Neuronal stem cell (in vitro differentiated cells): ENCODE data around the gene SFT2D1.
A peak's percentile ranks its signal among the peaks of the same experiment; 100 is the strongest.
"Not testable (repeated sequence)": the region's sequence is repeated elsewhere in the genome, so short reads cannot be mapped to it uniquely, and the experiment has no call there.

ENCODE experiments used
- DNase-seq: peaks from one replicate; pipeline ENCODE4 v3.0.0-alpha.2; 2013; ENCODE audit warnings: low spot score
- H2AFZ ChIP-seq: one replicate; pipeline ENCODE4 v1.6.1; 2013; ENCODE audit warnings: mild to moderate bottlenecking, low read length, inconsistent platforms
- H2AK5ac ChIP-seq: 2 replicates; pipeline ENCODE4 v1.6.1; 2013; ENCODE audit warnings: low read depth, mild to moderate bottlenecking, inconsistent platforms, low read length, moderate library complexity, mixed read lengths
- H2BK120ac ChIP-seq: 2 replicates; pipeline ENCODE4 v1.6.1; 2013; ENCODE audit warnings: low read depth, mild to moderate bottlenecking, inconsistent platforms, low read length, moderate library complexity, mixed read lengths
- H2BK12ac ChIP-seq: one replicate; pipeline ENCODE4 v1.6.1; 2013; ENCODE audit warnings: low read length, inconsistent platforms
- H2BK15ac ChIP-seq: 2 replicates; pipeline ENCODE4 v1.6.1; 2013; ENCODE audit warnings: mild to moderate bottlenecking, low read length, inconsistent platforms, mixed read lengths
- H2BK5ac ChIP-seq: one replicate; pipeline ENCODE4 v1.6.1; 2013; ENCODE audit warnings: inconsistent platforms, mild to moderate bottlenecking, low read length, moderate library complexity
- H3K14ac ChIP-seq: one replicate; pipeline ENCODE4 v1.6.1; 2013; ENCODE audit warnings: low read length, inconsistent platforms
- H3K18ac ChIP-seq: 2 replicates; pipeline ENCODE4 v1.6.1; 2013; ENCODE audit warnings: low read length, inconsistent platforms
- H3K23ac ChIP-seq: 2 replicates; pipeline ENCODE4 v1.6.1; 2013; ENCODE audit warnings: low read depth, mild to moderate bottlenecking, mixed read lengths, low read length, inconsistent platforms; ENCODE audit not compliant: poor library complexity
- H3K27ac ChIP-seq: replicated peaks from 3 replicates; pipeline ENCODE4 v1.5.1; 2013; ENCODE audit warnings: low read length, inconsistent platforms
- H3K27me3 ChIP-seq, 3 experiments: 2 replicates each; pipeline ENCODE4 v1.6.1; 2013; ENCODE audit warnings: low read length in 3 of 3, mild to moderate bottlenecking in 2 of 3, inconsistent platforms in 1 of 3, low read depth in 1 of 3, mixed read lengths in 1 of 3, moderate library complexity in 1 of 3; ENCODE audit not compliant: control insufficient read depth in 3 of 3, insufficient read depth in 3 of 3
- H3K36me3 ChIP-seq, 2 donors: replicated peaks in 1 of 2; 2 replicates each; pipeline ENCODE4 v1.6.1; 2013; ENCODE audit warnings: low read length in 2 of 2; ENCODE audit not compliant: control insufficient read depth in 2 of 2, insufficient read depth in 2 of 2
- H3K4ac ChIP-seq: 2 replicates; pipeline ENCODE4 v1.6.1; 2013; ENCODE audit warnings: inconsistent platforms, mild to moderate bottlenecking, low read length, moderate library complexity
- H3K4me1 ChIP-seq, 2 donors: 1 replicate in 1 of 2; 2 replicates in 1 of 2; pipeline ENCODE4 v1.6.1; 2013; ENCODE audit warnings: low read length in 2 of 2, low read depth in 1 of 2; ENCODE audit not compliant: control insufficient read depth in 2 of 2, insufficient read depth in 1 of 2
- H3K4me2 ChIP-seq: one replicate; pipeline ENCODE4 v1.6.1; 2013; ENCODE audit warnings: mild to moderate bottlenecking, low read length, inconsistent platforms; ENCODE audit not compliant: insufficient read depth, poor library complexity, severe bottlenecking
- H3K4me3 ChIP-seq, 2 donors: 2 replicates each; pipeline ENCODE4 v1.5.1; 2013; ENCODE audit warnings: low read length in 2 of 2, mild to moderate bottlenecking in 2 of 2, inconsistent platforms in 1 of 2, moderate library complexity in 1 of 2
- H3K79me1 ChIP-seq: one replicate; pipeline ENCODE4 v1.6.1; 2013; ENCODE audit warnings: low read depth, mild to moderate bottlenecking, inconsistent platforms, low read length, moderate library complexity
- H3K9ac ChIP-seq: one replicate; pipeline ENCODE4 v1.6.1; 2013; ENCODE audit warnings: mild to moderate bottlenecking, low read depth, low read length, inconsistent platforms; ENCODE audit not compliant: poor library complexity
- H3K9me3 ChIP-seq, 2 donors: replicated peaks in 1 of 2; 2 replicates each; pipeline versions ENCODE3 to v1.6.1; 2013; ENCODE audit warnings: low read length in 2 of 2, mild to moderate bottlenecking in 2 of 2, inconsistent platforms in 1 of 2, low read depth in 1 of 2, mixed read lengths in 1 of 2, moderate library complexity in 1 of 2; ENCODE audit not compliant: control insufficient read depth in 2 of 2, insufficient read depth in 1 of 2
- H4K8ac ChIP-seq: one replicate; pipeline ENCODE4 v1.6.1; 2013; ENCODE audit warnings: low read depth, mild to moderate bottlenecking, inconsistent platforms, low read length, moderate library complexity
- H4K91ac ChIP-seq: one replicate; pipeline ENCODE4 v1.6.1; 2013; ENCODE audit warnings: low read length, low read depth, mild to moderate bottlenecking, inconsistent platforms; ENCODE audit not compliant: poor library complexity
- WGBS, 2 donors: extraction: QIAGEN DNeasy Blood & Tissue Kit; methylation state at CpG; one replicate each; pipeline ENCODE4 v1.1.7; 2013; ENCODE audit warnings: missing lambda C conversion rate in 2 of 2, mixed read lengths in 1 of 2; ENCODE audit not compliant: insufficient read length in 2 of 2, insufficient replicate concordance in 1 of 2; ENCODE audit errors: extremely low coverage in 2 of 2; 5-methylcytosine and 5-hydroxymethylcytosine counted together

Gene SFT2D1

DNA sequence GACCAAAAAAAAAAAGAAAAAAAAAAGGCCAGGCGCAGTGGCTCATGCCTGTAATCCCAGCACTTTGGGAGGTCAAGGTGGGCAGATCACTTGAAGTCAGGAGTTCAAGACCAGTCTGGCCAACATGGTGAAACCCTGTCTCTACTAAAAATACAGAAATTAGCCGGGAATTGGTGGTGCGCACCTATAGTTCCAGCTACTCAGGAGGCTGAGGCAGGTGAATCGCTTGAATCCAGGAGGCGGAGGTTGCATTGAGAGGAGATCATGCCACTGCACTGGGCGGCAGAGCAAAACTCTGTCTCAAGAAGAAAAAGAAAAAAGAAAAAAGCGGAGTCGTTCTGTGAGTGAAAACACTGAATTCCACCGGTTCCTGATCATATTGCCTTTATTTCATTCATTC lies 44.8 kb upstream of the SFT2D1 start:
- H3K23ac ChIP-seq, H3K9me3 ChIP-seq, H3K4ac ChIP-seq, H2BK120ac ChIP-seq, H3K27ac ChIP-seq, H3K9ac ChIP-seq, H3K27me3 ChIP-seq, H3K36me3 ChIP-seq, H3K18ac ChIP-seq, H4K8ac ChIP-seq, H2AK5ac ChIP-seq, H2BK12ac ChIP-seq, H4K91ac ChIP-seq, H3K4me1 ChIP-seq, H2BK5ac ChIP-seq, H3K14ac ChIP-seq, H2AFZ ChIP-seq, H3K4me3 ChIP-seq, H2BK15ac ChIP-seq, H3K79me1 ChIP-seq, H3K4me2 ChIP-seq, DNase-seq: not testable (repeated sequence)
- no CpG with 5 or more reads among the region's 9 CpGs for WGBS, 2 donors

DNA sequence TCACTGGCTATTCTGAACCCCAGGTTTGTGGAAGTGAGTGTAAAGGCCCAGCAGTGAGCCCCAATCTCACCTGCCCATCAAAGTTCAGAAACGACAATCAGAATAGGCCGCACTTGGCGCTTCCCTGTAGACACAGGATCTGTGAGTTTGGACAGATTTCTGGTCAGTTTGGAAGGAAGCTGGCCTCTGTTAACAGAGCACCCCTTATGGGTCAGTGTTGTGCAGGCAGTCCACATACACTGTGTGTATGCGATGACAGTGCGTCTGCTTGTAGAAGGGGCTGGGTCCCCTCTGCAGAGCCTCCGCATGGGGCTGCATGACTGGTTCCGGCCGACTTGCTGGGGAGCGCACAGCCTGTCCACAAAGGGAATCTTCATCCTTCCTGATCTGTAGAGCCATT lies 43.8 kb upstream of the SFT2D1 start:
- no peaks in the 10 kb centered on the region for H3K9me3 ChIP-seq
- peak overlapping the region; percentile 24 for H3K9ac ChIP-seq
- no peaks in the 10 kb centered on the region for H3K36me3 ChIP-seq
- H2AK5ac ChIP-seq, result no peak overlapping the region
- H3K4me3 ChIP-seq, result no peak overlapping the region
- H2BK15ac ChIP-seq, result no peak overlapping the region
- DNase-seq, result no peak
- H3K4me1 ChIP-seq, result peaks cover 0 to 2% of the 10 kb centered on the region in 2 donors
- no peak overlapping the region for H3K27ac ChIP-seq
- peaks cover 0 to 2% (median 0%) of the 10 kb centered on the region in 3 experiments for H3K27me3 ChIP-seq
- H2BK120ac ChIP-seq, result no peak overlapping the region
- no peak overlapping the region for H3K18ac ChIP-seq
- H2AFZ ChIP-seq, result no peak overlapping the region
- H3K14ac ChIP-seq, result no peak overlapping the region
- peaks cover 7% of the 10 kb centered on the region for H3K79me1 ChIP-seq
- H3K4me2 ChIP-seq, result no peak overlapping the region
- H3K4ac ChIP-seq, result no peak overlapping the region
- no peak overlapping the region for H4K8ac ChIP-seq
- no peak overlapping the region for H3K23ac ChIP-seq
- H4K91ac ChIP-seq, result no peak overlapping the region
- no peak overlapping the region for H2BK5ac ChIP-seq
- H2BK12ac ChIP-seq, result no peak overlapping the region
- WGBS, 2 donors, result no CpG with 5 or more reads among the region's 9 CpGs

DNA sequence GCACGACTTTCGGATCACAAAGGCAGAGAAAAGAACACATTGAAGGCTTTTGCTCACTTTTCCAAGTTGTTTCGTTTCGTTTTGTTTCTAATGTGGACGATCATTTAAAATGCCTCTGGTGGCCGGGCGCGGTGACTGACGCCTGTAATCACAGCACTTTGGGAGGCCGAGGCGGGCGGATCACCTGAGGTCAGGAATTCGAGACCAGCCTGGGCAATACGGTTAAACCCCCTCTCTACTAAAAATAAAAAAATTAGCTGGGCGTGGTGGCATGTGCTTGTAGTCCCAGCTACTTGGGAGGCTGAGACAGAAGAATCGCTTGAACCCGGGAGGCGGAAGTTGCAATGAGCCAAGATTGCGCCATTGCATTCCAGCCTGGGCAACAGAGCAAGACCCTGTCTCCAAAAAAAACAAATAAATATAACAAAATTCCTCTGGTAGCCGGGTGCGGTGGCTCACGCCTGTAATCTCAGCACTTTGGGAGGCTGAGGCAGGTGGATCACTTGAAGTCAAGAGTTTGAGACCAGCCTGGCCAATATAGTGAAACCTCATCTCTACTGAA lies 41.5 kb upstream of the SFT2D1 start:
- not testable (repeated sequence) for DNase-seq

DNA sequence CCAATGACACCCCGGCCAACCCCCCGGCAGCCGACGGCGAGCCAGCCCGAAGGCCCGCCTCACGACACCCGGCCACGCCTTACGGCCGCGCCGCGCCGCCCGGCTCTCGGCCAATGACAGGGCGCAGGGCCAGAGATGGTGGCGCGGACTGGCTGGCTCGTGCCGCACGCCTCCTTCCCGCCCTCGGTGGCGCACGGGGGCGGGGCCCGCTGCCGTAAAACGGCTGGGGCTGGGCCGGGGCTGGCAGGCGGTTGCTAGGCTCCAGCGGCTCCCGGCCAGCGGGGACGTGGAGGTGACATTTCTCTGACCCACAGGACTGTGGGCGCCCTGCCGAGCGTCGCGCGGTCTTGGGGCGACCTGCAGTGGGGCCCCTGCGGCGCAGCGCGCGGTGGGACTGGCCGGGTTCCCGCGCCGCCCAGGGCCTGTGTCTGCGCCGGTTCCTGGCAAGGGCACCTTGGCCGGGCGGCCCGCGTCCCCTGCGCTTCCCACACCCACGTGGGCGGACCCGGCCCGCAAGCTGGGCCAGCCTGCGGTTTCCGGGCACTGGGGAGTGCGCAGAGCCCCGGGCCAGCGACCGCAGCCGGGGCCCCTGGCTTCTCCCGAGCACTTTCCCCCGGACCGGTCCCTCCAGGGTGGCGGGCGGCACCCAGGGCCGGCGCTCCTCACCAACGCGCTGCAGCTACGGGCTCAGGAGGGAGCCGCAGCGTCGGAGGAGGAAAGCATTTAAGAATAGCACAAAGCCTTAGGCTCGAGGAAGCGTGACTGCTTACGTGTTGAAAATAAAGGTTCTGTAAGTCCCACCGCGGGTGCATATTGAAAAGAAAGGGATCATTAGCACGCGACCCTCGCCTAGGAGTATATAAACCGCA lies 40.8 kb upstream of the SFT2D1 start, which contains the start of gene MPC1:
Gene MPC1 (minus strand): TSS at position 8 of the 869 bp plus-strand sequence. CDS start 64 bp downstream, outside the sequence.
- Histone ChIP-seq H3K4me1 (peaks cover 0 to 2% of the 10 kb centered on the region in 2 donors), H3K9ac (peak within 1 kb of the TSS; percentile 92), H2BK15ac (no peak within 1 kb of the TSS), H3K4me3 (peak within 1 kb of the TSS; percentile 60 to 97), H4K8ac (no peak within 1 kb of the TSS), H2AK5ac (no peak within 1 kb of the TSS), H3K27ac (peak within 1 kb of the TSS; percentile 22), H2AFZ (peak within 1 kb of the TSS; percentile 96), H2BK120ac (no peak within 1 kb of the TSS), H3K14ac (peak within 1 kb of the TSS; percentile 71), H3K27me3 (peaks cover 0 to 2% (median 0%) of the 10 kb centered on the region in 3 experiments), H2BK5ac (peak within 1 kb of the TSS; percentile 22), H4K91ac (no peak within 1 kb of the TSS), H3K9me3 (no peaks in the 10 kb centered on the region), H3K79me1 (peaks cover 8% of the 10 kb centered on the region), H2BK12ac (peak within 1 kb of the TSS; percentile 4), H3K18ac (peak within 1 kb of the TSS; percentile 90), H3K36me3 (no peaks in the 10 kb centered on the region), H3K4me2 (peak within 1 kb of the TSS; percentile 99), H3K4ac (no peak within 1 kb of the TSS), H3K23ac (peak within 1 kb of the TSS; percentile 93)
- WGBS, 2 donors, result no CpG with 5 or more reads among the region's 94 CpGs
- DNase-seq, result peak; percentile 96

More for the DNA sequence above, 41.5 kb upstream of the SFT2D1 start:
- H3K79me1 ChIP-seq, H3K27me3 ChIP-seq, H3K18ac ChIP-seq, H2BK120ac ChIP-seq, H3K9me3 ChIP-seq, H3K4me1 ChIP-seq, H3K23ac ChIP-seq, H3K4ac ChIP-seq, H4K8ac ChIP-seq, H2AK5ac ChIP-seq, H4K91ac ChIP-seq, H2BK15ac ChIP-seq, H3K36me3 ChIP-seq, H3K9ac ChIP-seq, H2BK5ac ChIP-seq, H3K14ac ChIP-seq, H2BK12ac ChIP-seq: not testable (repeated sequence)
- WGBS, 2 donors, result no CpG with 5 or more reads among the region's 22 CpGs
- Histone ChIP-seq H2AFZ (peak overlapping the region; percentile 96), H3K4me2 (peak overlapping the region; percentile 67), H3K4me3 (peak overlapping the region; percentile 60 to 97), H3K27ac (peak overlapping the region; percentile 22)
